GM12878 (cell line): ENCODE measurements around the gene FOXO1. TPM values are rescaled to one million over a fixed set of nuclear protein-coding genes. Genes with fewer than 3 reads are reported as not detected.

ENCODE experiments used
- ATAC-seq: fragments of 200-7000 bp; cut with Tn5 transposase; 3 replicates; pipeline ENCODE4 v1.9.1; 2020; ENCODE audit warnings: mild to moderate bottlenecking, moderate library complexity
- BruUV-seq: library from RNA; stranded (reverse); fragments of 400-500 nt; replicated peaks from 2 replicates; lab custom pipeline; 2021; lab: Mats Ljungman, UMichigan
- CTCF ChIA-PET: fragments of 300-600 bp; sonication (Branson Sonifier 250); formaldehyde crosslinking; extraction: SDS; loops from one replicate; lab custom pipeline; 2021; ENCODE audit warnings: inconsistent platforms; lab: Yijun Ruan, JAX
- POLR2A ChIA-PET: fragments of 350-600 bp; formaldehyde crosslinking; extraction: SDS; loops from one replicate; lab custom pipeline; 2021; ENCODE audit warnings: inconsistent platforms; lab: Charles Lee
- RAD21 ChIA-PET: fragments of 300-600 bp; sonication (Branson Sonifier 250); formaldehyde crosslinking; loops from one replicate; lab custom pipeline; 2023; ENCODE audit warnings: antibody characterized with exemption; ENCODE audit not compliant: unreplicated experiment; lab: Charles Lee
- SMC1A ChIA-PET: fragments of 300-600 bp; sonication (Branson Sonifier 250); formaldehyde crosslinking; loops from one replicate; lab custom pipeline; 2023; ENCODE audit not compliant: unreplicated experiment, uncharacterized antibody; lab: Charles Lee
- DNase-seq: peaks from one replicate; pipeline ENCODE4 v3.0.0-alpha.2; 2011; ENCODE audit warnings: low read depth, low spot score
- FAIRE-seq: peaks from 3 replicates; lab custom pipeline; 2011; peaks lifted over from hg19 to GRCh38; lab: Jason Lieb, UNC
- H2AFZ ChIP-seq: 2 replicates; pipeline ENCODE4 v1.6.0; 2011; ENCODE audit warnings: low read depth, low read length, control low read depth; ENCODE audit not compliant: control insufficient read depth
- H3K27ac ChIP-seq: 2 replicates; pipeline ENCODE4 v1.5.1; 2011; ENCODE audit warnings: control low read depth; ENCODE audit not compliant: control insufficient read depth, insufficient read depth
- H3K27me3 ChIP-seq, 2 experiments: replicated peaks in 1 of 2; 2 replicates each; pipeline versions ENCODE4 v1.6.0 to v1.6.1; 2011; ENCODE audit warnings: low read length in 1 of 2; ENCODE audit not compliant: control insufficient read depth in 2 of 2, insufficient read depth in 2 of 2
- H3K36me3 ChIP-seq, 2 experiments: 2 replicates each; pipeline ENCODE4 v1.5.1; 2011; ENCODE audit warnings: low read length in 1 of 2; ENCODE audit not compliant: control insufficient read depth in 2 of 2, insufficient read depth in 2 of 2
- H3K4me1 ChIP-seq: 2 replicates; pipeline ENCODE4 v1.6.1; 2011; ENCODE audit warnings: mild to moderate bottlenecking, low read length, moderate library complexity, mixed read lengths; ENCODE audit not compliant: control insufficient read depth, insufficient read depth
- H3K4me2 ChIP-seq: 2 replicates; pipeline ENCODE4 v1.6.0; 2011; ENCODE audit warnings: control low read depth; ENCODE audit not compliant: control insufficient read depth, insufficient read depth
- H3K4me3 ChIP-seq: fragments of 200-600 bp; sonication (generic); 2 replicates; pipeline ENCODE4 v1.5.1; 2016
- H3K79me2 ChIP-seq: 2 replicates; pipeline ENCODE4 v1.6.0; 2011; ENCODE audit warnings: low read length; ENCODE audit not compliant: control insufficient read depth, insufficient read depth
- H3K9ac ChIP-seq: 2 replicates; pipeline ENCODE4 v1.8.0; 2011; ENCODE audit warnings: low read length, control low read depth, mixed read lengths; ENCODE audit not compliant: control insufficient read depth, insufficient read depth
- H3K9me3 ChIP-seq: replicated peaks from 3 replicates; pipeline ENCODE4 v1.5.1; 2011; ENCODE audit warnings: mild to moderate bottlenecking, low read length; ENCODE audit not compliant: control insufficient read depth, insufficient read depth
- H4K20me1 ChIP-seq: 2 replicates; pipeline ENCODE4 v1.6.0; 2011; ENCODE audit not compliant: control insufficient read depth, insufficient read depth
- BACH1 ChIP-seq: fragments of 450-650 bp; IDR thresholded peaks from 2 replicates; pipeline ENCODE4 v1.6.1; 2017; ENCODE audit warnings: mild to moderate bottlenecking, borderline replicate concordance
- DPF2 ChIP-seq: fragments of 450-650 bp; IDR thresholded peaks from 2 replicates; pipeline ENCODE4 v1.6.1; 2017; ENCODE audit warnings: mild to moderate bottlenecking
- HDGF ChIP-seq: fragments of 450-650 bp; IDR thresholded peaks from 2 replicates; pipeline ENCODE4 v1.6.1; 2016; ENCODE audit warnings: antibody characterized with exemption
- JUND ChIP-seq: IDR thresholded peaks from 2 replicates; pipeline ENCODE4 v1.6.1; 2012; ENCODE audit warnings: low read depth, mild to moderate bottlenecking, low read length, improper control_type of control experiment, moderate library complexity
- MEF2A ChIP-seq: IDR thresholded peaks from 2 replicates; pipeline ENCODE4 v1.6.1; 2011; ENCODE audit warnings: low read depth, mild to moderate bottlenecking, low read length, moderate library complexity; ENCODE audit not compliant: insufficient read depth
- POLR2A ChIP-seq: IDR thresholded peaks from 2 replicates; pipeline ENCODE4 v1.6.1; 2011; ENCODE audit warnings: low read depth, mild to moderate bottlenecking, low read length
- ZNF217 ChIP-seq: fragments of 450-650 bp; IDR thresholded peaks from 2 replicates; pipeline ENCODE4 v1.6.1; 2017; ENCODE audit warnings: antibody characterized with exemption, mild to moderate bottlenecking
- WGBS: methylation state at CpG from one replicate; pipeline ENCODE4 v1.1.6; 2016; ENCODE audit warnings: low lambda C conversion rate; ENCODE audit not compliant: insufficient replicate concordance, insufficient coverage; ENCODE audit errors: missing lambda C conversion rate; 5-methylcytosine and 5-hydroxymethylcytosine counted together
- in situ Hi-C: fragments of 300-500 bp; cut with MboI; formaldehyde crosslinking; loops from 9 replicates; pipeline ENCODE4 v1.14.3; 2018; ENCODE audit warnings: mixed read lengths
- intact Hi-C: fragments of 100-400 bp; cut with micrococcal nuclease; formaldehyde crosslinking; loops from one replicate; pipeline ENCODE4 v1.14.2; 2022; ENCODE audit not compliant: unreplicated experiment
- polyA plus RNA-seq, 11 experiments: library from polyadenylated mRNA; depleted of rRNA in 4 of 11; unstranded in 6 of 11; stranded (reverse) in 5 of 11; fragments of >200 nt; fragmentation: Nextera tagmentation in 4 of 11; fragmentation: Illumina TruSeq in 1 of 11; extraction: Ambion mirVana in 4 of 11; extraction: Trizol in 1 of 11; gene quantifications; 1 replicate in 1 of 11; 2 replicates in 10 of 11; pipeline versions ENCODE4 v1.2.1 to v1.2.3, GENCODE V29; 2011 to 2016; ENCODE audit warnings: inconsistent platforms in 2 of 11, missing spikeins in 2 of 11, low read depth in 1 of 11
- total RNA-seq, 4 experiments: library from RNA; depleted of rRNA in 3 of 4; stranded (reverse); fragments of >200 nt in 3 of 4; fragmentation: Illumina TruSeq in 1 of 4; extraction: Trizol in 1 of 4; gene quantifications; 2 replicates each; pipeline versions ENCODE4 v1.2.1 to v1.2.3, GENCODE V29; 2013 to 2021
- TF ChIP-seq, protein P1 (sequence below): fragments of 450-650 bp; IDR thresholded peaks from 2 replicates; pipeline ENCODE4 v1.6.1; 2014; ENCODE audit warnings: mild to moderate bottlenecking
- TF ChIP-seq, protein P2 (sequence below): fragments of 450-650 bp; conservative IDR thresholded peaks from 2 replicates; pipeline ENCODE4 v1.6.1; 2017; ENCODE audit warnings: mild to moderate bottlenecking, moderate library complexity

The FOXO1 gene
- total and polyA plus RNA-seq, 10 of the 15 experiments (the other 5 are each of a cell fraction or from before 2014, with no cell fraction given) = 0.58 to 8.3 (median 0.88) TPM

DNA sequence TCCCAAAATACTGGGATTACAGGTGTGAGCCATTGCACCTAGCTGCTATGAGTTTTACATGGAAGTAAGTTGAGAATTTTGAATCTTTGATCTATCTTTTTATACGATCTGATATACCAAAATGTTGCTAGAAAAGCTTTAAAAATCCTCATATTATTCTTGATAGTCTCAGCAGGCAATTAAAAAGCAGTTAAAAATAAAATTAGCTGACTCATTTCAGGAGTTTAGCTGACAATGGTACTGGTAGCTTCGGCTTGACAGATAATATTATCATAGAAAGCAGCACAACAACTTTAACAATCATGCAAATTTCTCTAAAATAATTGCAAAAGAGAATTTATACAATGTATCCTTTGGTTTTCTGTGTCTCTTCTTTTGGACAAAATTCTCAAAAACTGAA is 9.6 kb upstream of the FOXO1 start:
- ChIA-PET CTCF (interaction anchor here (0.7 to 1.7 kb wide), 2 partner anchors 606 to 608 kb away, joined by 4 to 5 read pairs; no protein-coding TSS in a partner anchor), SMC1A (interaction anchor here (0.8 to 4.2 kb wide), 6 partner anchors 13 to 613 kb away, joined by 3 to 14 read pairs (median 4); no protein-coding TSS in a partner anchor), POLR2A (no interaction called here), RAD21 (no interaction called here)
- Histone ChIP-seq H3K4me3 (no peak overlapping the region), H4K20me1 (no peaks in the 10 kb centered on the region), H3K79me2 (no peaks in the 10 kb centered on the region), H3K9me3 (no peaks in the 10 kb centered on the region), H3K4me1 (no peaks in the 10 kb centered on the region), H3K9ac (no peak overlapping the region), H3K4me2 (no peak overlapping the region), H3K27me3 (no peaks in the 10 kb centered on the region), H3K27ac (no peak overlapping the region), H3K36me3 (no peaks in the 10 kb centered on the region), H2AFZ (no peak overlapping the region)
- in situ Hi-C loops = loop anchor here (5.0 to 25.0 kb wide), 2 partner anchors 729 to 1614 kb away; no protein-coding TSS in a partner anchor
- 31% methylated on average over 2 of the region's 2 CpGs for WGBS
- BruUV-seq = no TSS peak
- no peak for DNase-seq
- intact Hi-C loops = no loop called here
- TF ChIP-seq ZNF217 = peak; percentile 42; the same call in 1 of the 2 replicates
- TF ChIP-seq POLR2A = no peak
- TF ChIP-seq BACH1 = no peak
- TF ChIP-seq JUND = 0 out of 2 replicates have a peak, but pooled peaks have one; percentile 53
- 0 out of 2 replicates have a peak, but pooled peaks have one; percentile 23 for TF ChIP-seq MEF2A
- TF ChIP-seq, protein P1, sequence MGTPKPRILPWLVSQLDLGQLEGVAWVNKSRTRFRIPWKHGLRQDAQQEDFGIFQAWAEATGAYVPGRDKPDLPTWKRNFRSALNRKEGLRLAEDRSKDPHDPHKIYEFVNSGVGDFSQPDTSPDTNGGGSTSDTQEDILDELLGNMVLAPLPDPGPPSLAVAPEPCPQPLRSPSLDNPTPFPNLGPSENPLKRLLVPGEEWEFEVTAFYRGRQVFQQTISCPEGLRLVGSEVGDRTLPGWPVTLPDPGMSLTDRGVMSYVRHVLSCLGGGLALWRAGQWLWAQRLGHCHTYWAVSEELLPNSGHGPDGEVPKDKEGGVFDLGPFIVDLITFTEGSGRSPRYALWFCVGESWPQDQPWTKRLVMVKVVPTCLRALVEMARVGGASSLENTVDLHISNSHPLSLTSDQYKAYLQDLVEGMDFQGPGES = no peak
- ATAC-seq = 0 out of 3 replicates have a peak, but pooled peaks have one; percentile 30
- no peak for FAIRE-seq

DNA sequence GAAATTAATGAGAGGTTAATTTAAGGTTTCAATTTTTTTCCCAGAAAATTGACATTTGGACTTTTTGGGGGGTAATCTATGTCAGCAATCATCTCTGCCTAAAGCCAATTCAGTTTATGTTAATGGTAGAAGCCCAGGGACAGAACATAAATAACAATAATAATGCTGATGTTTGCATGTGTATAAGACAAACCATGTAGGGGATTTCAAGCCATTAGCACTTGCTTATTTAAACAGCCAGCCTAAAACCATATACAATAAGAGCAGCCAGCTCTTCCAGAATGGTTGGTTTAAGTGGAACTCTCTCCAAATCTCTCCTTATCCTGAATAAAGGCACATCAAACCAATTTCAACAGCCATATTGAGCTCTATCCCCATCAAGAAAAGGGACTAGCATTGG is 7.0 kb upstream of the FOXO1 start:
- Histone ChIP-seq H2AFZ (no peak overlapping the region), H3K4me2 (no peak overlapping the region), H4K20me1 (no peaks in the 10 kb centered on the region), H3K9ac (no peak overlapping the region), H3K36me3 (no peaks in the 10 kb centered on the region), H3K4me3 (no peak overlapping the region), H3K79me2 (no peaks in the 10 kb centered on the region), H3K27ac (no peak overlapping the region), H3K4me1 (no peaks in the 10 kb centered on the region), H3K9me3 (no peaks in the 10 kb centered on the region), H3K27me3 (no peaks in the 10 kb centered on the region)
- CTCF ChIA-PET = interaction anchor here (0.7 to 3.8 kb wide), 8 partner anchors 10 to 990 kb away, joined by 3 to 28 read pairs (median 4); no protein-coding TSS in a partner anchor
- in situ Hi-C loops (no loop called here), intact Hi-C loops (no loop called here)
- POLR2A ChIA-PET = no interaction called here
- BruUV-seq = no TSS peak
- SMC1A ChIA-PET = interaction anchor here (0.6 to 4.2 kb wide), 14 partner anchors 9 to 914 kb away, joined by 3 to 14 read pairs (median 3); no protein-coding TSS in a partner anchor
- TF ChIP-seq, protein P2, sequence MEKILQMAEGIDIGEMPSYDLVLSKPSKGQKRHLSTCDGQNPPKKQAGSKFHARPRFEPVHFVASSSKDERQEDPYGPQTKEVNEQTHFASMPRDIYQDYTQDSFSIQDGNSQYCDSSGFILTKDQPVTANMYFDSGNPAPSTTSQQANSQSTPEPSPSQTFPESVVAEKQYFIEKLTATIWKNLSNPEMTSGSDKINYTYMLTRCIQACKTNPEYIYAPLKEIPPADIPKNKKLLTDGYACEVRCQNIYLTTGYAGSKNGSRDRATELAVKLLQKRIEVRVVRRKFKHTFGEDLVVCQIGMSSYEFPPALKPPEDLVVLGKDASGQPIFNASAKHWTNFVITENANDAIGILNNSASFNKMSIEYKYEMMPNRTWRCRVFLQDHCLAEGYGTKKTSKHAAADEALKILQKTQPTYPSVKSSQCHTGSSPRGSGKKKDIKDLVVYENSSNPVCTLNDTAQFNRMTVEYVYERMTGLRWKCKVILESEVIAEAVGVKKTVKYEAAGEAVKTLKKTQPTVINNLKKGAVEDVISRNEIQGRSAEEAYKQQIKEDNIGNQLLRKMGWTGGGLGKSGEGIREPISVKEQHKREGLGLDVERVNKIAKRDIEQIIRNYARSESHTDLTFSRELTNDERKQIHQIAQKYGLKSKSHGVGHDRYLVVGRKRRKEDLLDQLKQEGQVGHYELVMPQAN = no peak
- TF ChIP-seq DPF2 (no peak), HDGF (no peak)
- RAD21 ChIA-PET = interaction anchor here (1.0 to 2.5 kb wide), 4 partner anchors 11 to 604 kb away, joined by 3 to 20 read pairs (median 4); no protein-coding TSS in a partner anchor
- DNase-seq (no peak), ATAC-seq (no peak), FAIRE-seq (no peak)
